Measurements from ENCODE around the gene CRYGD.
"Not testable (repeated sequence)": the region's sequence is repeated elsewhere in the genome, so short reads cannot be mapped to it uniquely, and the experiment has no call there.

Gene CRYGD

GRCh38 chr2:208142240-208142924, 18.1 kb upstream of the CRYGD start:
- Histone ChIP-seq H3K9me3 (ENCODE audit: control insufficient read depth, insufficient read depth, low read depth, low read length) (no peaks in the 10 kb centered on the region), H3K27ac (ENCODE audit: extremely low read depth, low read depth, low read length) (peak overlapping the region; percentile 32), H3K36me3 (ENCODE audit: control insufficient read depth in 2 of 2, insufficient read depth in 1 of 2, low read length in 2 of 2) (no peaks in the 10 kb centered on the region), H3K4me3 (ENCODE audit: low read depth, low read length) (no peak overlapping the region), H3K4me1 (ENCODE audit: control insufficient read depth, insufficient read depth, low read length) (peaks cover 13% of the 10 kb centered on the region)
- POLR2A ChIA-PET: interaction anchor here (0.6 kb wide), 1 partner anchor 33 kb away, joined by 4 read pairs; no protein-coding TSS in a partner anchor
- CTCF ChIA-PET: interaction anchor here (0.5 to 2.3 kb wide), 3 partner anchors 33 to 123 kb away, joined by 3 to 17 read pairs (median 3); no protein-coding TSS in a partner anchor
- TF ChIP-seq GFI1B (tag by site-specific recombination; IDR thresholded peaks at IDR 0.05) (no peak), ZBTB7A (tag by site-specific recombination; IDR thresholded peaks at IDR 0.05; ENCODE audit: low read depth) (no peak), PRDM6 (tag by site-specific recombination; IDR thresholded peaks at IDR 0.05) (peak; percentile 74), ZBTB44 (tag by site-specific recombination; IDR thresholded peaks at IDR 0.05) (peak; percentile 52; the same call in 1 of the 2 replicates)

- no peak overlapping the region for H3K27ac ChIP-seq (ENCODE audit: extremely low read depth, low read depth, low read length)
- ChIA-PET POLR2A (no interaction called here), CTCF (interaction anchor here (0.7 to 1.7 kb wide), 2 partner anchors 27 to 36 kb away, joined by 3 to 5 read pairs; no protein-coding TSS in a partner anchor)
- H3K4me1 ChIP-seq (ENCODE audit: control insufficient read depth, insufficient read depth, low read length): peaks cover 13% of the 10 kb centered on the region
- no peaks in the 10 kb centered on the region for H3K36me3 ChIP-seq (ENCODE audit: control insufficient read depth in 2 of 2, insufficient read depth in 1 of 2, low read length in 2 of 2)
- TF ChIP-seq SP7 (tag by site-specific recombination; IDR thresholded peaks at IDR 0.05) (no peak), ZNF132 (tag by site-specific recombination; IDR thresholded peaks at IDR 0.05; ENCODE audit: borderline replicate concordance) (no peak), ZNF10 (tag by site-specific recombination; IDR thresholded peaks at IDR 0.05) (no peak), ELK4 (IDR thresholded peaks at IDR 0.05; ENCODE audit: borderline replicate concordance, low read depth, low read length) (no peak), ZNF211 (tag by site-specific recombination; IDR thresholded peaks at IDR 0.05; ENCODE audit: low read depth) (no peak), ZNF629 (tag by site-specific recombination; IDR thresholded peaks at IDR 0.05) (no peak), ZNF513 (tag by site-specific recombination; IDR thresholded peaks at IDR 0.05) (no peak), ZFP3 (tag by site-specific recombination; IDR thresholded peaks at IDR 0.05; ENCODE audit: low read depth) (no peak), RBAK (tag by site-specific recombination; IDR thresholded peaks at IDR 0.05) (no peak), ZNF549 (tag by site-specific recombination; IDR thresholded peaks at IDR 0.05) (no peak)
- no peak overlapping the region for H3K4me3 ChIP-seq (ENCODE audit: low read depth, low read length)
- no peaks in the 10 kb centered on the region for H3K9me3 ChIP-seq (ENCODE audit: control insufficient read depth, insufficient read depth, low read depth, low read length)
These were observed 15.1 kb upstream of the CRYGD start for GRCh38 chr2:208139447-208139846.

- H3K36me3 ChIP-seq (ENCODE audit: control insufficient read depth in 2 of 2, insufficient read depth in 1 of 2, low read length in 2 of 2); H3K27ac ChIP-seq (ENCODE audit: extremely low read depth, low read depth, low read length); CTCF ChIA-PET; POLR2A ChIA-PET; H3K9me3 ChIP-seq (ENCODE audit: control insufficient read depth, insufficient read depth, low read depth, low read length); H3K4me3 ChIP-seq (ENCODE audit: low read depth, low read length): not testable (repeated sequence)
- peaks cover 13% of the 10 kb centered on the region for H3K4me1 ChIP-seq (ENCODE audit: control insufficient read depth, insufficient read depth, low read length)
These were observed 14.0 kb upstream of the CRYGD start for GRCh38 chr2:208138334-208138733.

Data from HEK293 (cell line).